LNCaP clone FGC (cell line): Measurements from ENCODE around the gene COLQ.
A peak's percentile ranks its signal among the peaks of the same experiment; 100 is the strongest.

ENCODE experiments used
- DNase-seq: peaks from one replicate; pipeline ENCODE4 v3.0.0-alpha.2; 2011; ENCODE audit warnings: low read depth
- H3K4me3 ChIP-seq: 2 replicates; pipeline ENCODE4 v1.5.1; 2011; ENCODE audit warnings: mild to moderate bottlenecking, low read depth, low read length, control low read depth
- TF ChIP-seq, protein P1 (sequence below): IDR thresholded peaks from 2 replicates; pipeline ENCODE4 v1.5.1; 2012; ENCODE audit warnings: mild to moderate bottlenecking; ENCODE audit not compliant: control insufficient read depth, insufficient read depth; ENCODE audit errors: extremely low read depth

Gene COLQ

DNA sequence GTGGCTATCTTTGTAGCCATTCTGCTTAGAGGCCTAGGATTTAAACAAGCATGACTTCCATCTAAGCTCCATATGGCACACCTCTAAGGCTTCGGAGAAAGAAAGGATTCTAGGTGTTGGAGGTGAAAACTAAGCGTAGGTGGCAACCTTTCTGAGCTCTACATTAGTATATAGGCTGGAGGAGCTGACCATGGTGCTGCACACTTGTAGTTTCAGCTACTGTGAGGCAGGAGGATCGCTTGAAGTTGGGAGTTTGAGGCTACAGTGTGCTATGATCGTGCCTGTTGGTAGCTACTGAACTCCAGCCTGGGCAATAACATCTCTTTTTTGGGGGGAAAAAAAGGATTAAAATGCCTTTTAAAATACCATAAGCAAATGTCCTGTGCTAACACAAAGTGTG, 86.8 kb downstream of the COLQ start:
- H3K4me3 ChIP-seq, result no peak overlapping the region
- DNase-seq, result no peak
- TF ChIP-seq, protein P1, sequence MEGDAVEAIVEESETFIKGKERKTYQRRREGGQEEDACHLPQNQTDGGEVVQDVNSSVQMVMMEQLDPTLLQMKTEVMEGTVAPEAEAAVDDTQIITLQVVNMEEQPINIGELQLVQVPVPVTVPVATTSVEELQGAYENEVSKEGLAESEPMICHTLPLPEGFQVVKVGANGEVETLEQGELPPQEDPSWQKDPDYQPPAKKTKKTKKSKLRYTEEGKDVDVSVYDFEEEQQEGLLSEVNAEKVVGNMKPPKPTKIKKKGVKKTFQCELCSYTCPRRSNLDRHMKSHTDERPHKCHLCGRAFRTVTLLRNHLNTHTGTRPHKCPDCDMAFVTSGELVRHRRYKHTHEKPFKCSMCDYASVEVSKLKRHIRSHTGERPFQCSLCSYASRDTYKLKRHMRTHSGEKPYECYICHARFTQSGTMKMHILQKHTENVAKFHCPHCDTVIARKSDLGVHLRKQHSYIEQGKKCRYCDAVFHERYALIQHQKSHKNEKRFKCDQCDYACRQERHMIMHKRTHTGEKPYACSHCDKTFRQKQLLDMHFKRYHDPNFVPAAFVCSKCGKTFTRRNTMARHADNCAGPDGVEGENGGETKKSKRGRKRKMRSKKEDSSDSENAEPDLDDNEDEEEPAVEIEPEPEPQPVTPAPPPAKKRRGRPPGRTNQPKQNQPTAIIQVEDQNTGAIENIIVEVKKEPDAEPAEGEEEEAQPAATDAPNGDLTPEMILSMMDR, result no peak

DNA sequence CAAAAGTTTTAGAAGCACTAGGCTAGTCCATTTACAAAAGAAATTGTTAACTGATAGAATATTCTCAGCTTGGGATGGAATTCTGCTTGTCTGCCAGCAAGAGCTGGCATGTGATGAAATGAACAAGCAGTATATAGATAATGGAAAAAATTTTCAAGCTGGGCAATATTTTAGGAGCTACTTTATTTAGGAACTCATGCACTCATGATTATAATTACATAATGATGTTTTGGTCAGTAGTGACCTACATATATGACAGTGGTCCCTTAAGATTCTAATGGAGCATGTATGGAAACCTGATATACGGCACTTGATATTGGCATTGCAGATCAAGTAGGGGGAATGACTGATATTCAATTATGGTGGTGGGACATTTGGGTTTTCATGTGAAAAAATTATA, 88.0 kb downstream of the COLQ start:
- TF ChIP-seq, protein P1, result no peak
- no peak for DNase-seq
- H3K4me3 ChIP-seq, result no peak overlapping the region

DNA sequence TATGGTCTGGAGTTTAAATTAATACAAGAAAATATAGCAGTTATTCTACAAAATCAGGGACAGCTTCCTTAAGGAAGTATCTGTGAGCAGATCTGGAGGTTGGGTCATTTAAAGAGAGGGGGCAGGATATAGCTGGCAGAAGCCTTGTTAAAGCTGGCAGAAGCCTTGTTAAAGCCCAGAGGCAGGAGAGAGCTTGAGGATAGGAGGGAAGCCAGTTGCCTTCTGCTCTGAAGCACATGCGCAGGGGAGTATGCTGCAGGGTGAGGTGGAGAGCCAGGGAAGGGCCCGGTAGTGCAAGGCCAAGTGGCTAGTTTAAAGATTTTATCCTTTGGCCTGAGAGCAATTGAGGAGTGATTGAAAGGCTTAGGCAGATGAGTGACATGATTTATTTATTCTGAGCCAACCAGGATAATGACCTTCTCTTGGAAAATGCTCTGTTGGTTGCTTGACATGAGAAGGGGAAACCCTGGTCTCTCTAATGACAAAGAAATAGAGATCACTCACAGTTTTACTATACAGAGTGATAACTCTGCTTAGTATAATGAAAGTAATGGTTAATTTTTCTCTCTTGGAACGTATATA, 90.2 kb downstream of the COLQ start:
- DNase-seq, result peak; percentile 3
- H3K4me3 ChIP-seq, result no peak overlapping the region
- TF ChIP-seq, protein P1, result no peak

DNA sequence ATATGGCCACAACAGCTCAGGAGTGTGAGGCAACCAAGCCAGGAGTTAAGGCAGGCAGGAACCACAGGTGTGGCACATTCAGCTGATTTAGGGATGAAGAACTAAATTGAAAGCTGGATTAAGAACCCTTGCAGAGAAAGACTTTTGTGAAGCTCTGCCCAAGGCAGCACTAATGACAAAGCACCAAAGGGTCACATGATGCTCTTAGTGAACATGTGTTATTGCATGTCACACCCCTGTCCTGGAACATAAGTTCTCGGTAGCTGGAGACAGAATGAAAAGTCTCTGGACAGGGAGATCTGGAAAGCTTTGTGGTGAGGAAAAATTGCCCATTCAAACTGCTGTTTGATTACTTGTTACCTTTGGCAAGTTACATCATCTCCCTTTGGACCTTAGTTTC, 90.9 kb downstream of the COLQ start:
- no peak for DNase-seq
- H3K4me3 ChIP-seq, result no peak overlapping the region
- TF ChIP-seq, protein P1, result no peak

DNA sequence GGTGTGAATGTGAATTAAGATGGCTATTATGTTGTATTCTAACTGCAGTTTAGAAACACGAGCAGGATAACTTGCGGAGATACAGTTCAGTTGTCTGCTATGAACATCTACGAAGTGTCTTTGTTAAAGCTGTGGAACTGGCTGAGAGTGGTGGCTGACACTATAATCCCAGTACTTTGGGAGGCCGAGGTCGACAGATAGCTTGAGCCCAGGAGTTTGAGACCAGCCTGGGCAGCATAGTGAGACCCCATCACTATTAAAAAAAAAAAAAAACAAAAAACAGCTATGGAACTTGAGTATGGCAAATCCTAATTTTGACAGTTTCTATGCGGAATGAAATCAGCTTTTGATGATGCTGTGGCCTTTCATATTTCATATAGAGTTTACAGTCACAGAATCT, 92.4 kb downstream of the COLQ start:
- H3K4me3 ChIP-seq, result peak overlapping the region; percentile 99; the same call in 1 of the 2 replicates
- TF ChIP-seq, protein P1, result no peak
- no peak for DNase-seq

DNA sequence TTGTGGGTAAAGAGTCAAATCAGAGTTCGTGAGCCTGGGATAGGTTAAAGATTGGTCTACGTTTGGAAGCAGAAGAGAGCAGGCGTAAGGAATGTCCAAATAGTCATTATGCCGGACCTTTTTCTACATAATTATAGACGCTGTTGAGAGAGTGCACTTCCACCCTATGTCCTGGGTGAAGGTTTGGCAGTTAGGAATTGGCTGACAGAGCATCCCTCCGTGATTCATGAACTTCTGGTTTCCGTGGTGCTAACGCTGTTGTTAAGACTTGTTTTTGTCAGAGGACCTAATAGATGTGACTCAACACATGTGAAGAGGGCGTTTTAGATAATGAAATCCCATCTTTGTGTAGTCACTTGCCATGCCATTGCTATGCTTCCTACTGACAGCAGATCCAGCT, 93.0 kb downstream of the COLQ start:
- DNase-seq, result no peak
- H3K4me3 ChIP-seq, result peak overlapping the region; percentile 99
- TF ChIP-seq, protein P1, result no peak

DNA sequence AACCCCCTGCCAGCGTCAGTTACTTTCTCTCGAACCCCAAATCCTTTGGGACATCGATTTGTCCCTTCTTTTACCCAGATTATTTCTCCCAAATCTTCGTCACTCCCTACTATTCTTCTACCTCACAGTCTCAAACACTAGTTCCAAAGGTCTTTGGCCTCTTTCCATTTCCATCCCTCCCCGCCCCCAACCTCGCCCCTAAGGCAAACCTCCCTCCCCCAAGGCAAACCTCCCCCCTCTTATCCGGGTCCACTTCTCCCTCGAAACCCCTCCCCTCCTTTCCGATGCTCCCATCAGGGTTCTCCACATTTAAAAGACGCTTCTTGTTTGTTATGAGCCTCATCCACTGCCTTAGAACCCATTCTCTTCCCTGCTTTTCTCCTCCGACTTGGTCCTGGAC, 93.5 kb downstream of the COLQ start:
- TF ChIP-seq, protein P1, result no peak
- H3K4me3 ChIP-seq, result peak overlapping the region; percentile 99
- DNase-seq, result no peak
